Erythroblast (primary cell): ENCODE measurements around the gene SUGCT.

ENCODE experiments used
- GATA1 ChIP-seq: IDR thresholded peaks from 2 replicates; pipeline ENCODE4 v1.6.1; 2011; ENCODE audit warnings: low read depth, mild to moderate bottlenecking, control low read depth, low read length, moderate library complexity
- POLR2A ChIP-seq: IDR thresholded peaks from 2 replicates; pipeline ENCODE4 v1.6.1; 2011; ENCODE audit warnings: mild to moderate bottlenecking, low read length

GRCh38 chr7:40299097-40299496, 164.3 kb downstream of the SUGCT start:
- TF ChIP-seq POLR2A (no peak), GATA1 (no peak)
